Activated CD4-positive, alpha-beta T cell treated with anti-CD3 and anti-CD28 coated beads, Interleukin-2, amount 10 ng/mL, durations not matched to agents 7 days and 5 days (primary cell): ENCODE measurements around the gene TUSC2. TPM values are rescaled to one million over a fixed set of nuclear protein-coding genes. Genes with fewer than 3 reads are reported as not detected.
"Not testable (repeated sequence)": the region's sequence is repeated elsewhere in the genome, so short reads cannot be mapped to it uniquely, and the experiment has no call there.

ENCODE experiments used
- CTCF ChIA-PET: fragments of 350-600 bp; sonication (Branson Sonifier 250); formaldehyde crosslinking; loops from one replicate; lab custom pipeline; 2021; ENCODE audit warnings: antibody characterized with exemption; lab: Charles Lee
- POLR2A ChIA-PET: fragments of 350-600 bp; sonication (Branson Sonifier 250); formaldehyde crosslinking; loops from one replicate; lab custom pipeline; 2021; ENCODE audit warnings: antibody characterized with exemption; lab: Charles Lee
- DNase-seq: peaks from one replicate; pipeline ENCODE4 v3.0.0-alpha.2; 2020
- H3K27ac Mint-ChIP-seq: one replicate; pipeline ENCODE4 v1.8.0; 2021; ENCODE audit warnings: mild to moderate bottlenecking, moderate library complexity, mixed read lengths
- H3K27me3 Mint-ChIP-seq: one replicate; pipeline ENCODE4 v1.8.0; 2021; ENCODE audit warnings: mixed read lengths
- H3K36me3 Mint-ChIP-seq: one replicate; pipeline ENCODE4 v1.8.0; 2021; ENCODE audit warnings: low read depth, mixed read lengths
- H3K4me1 Mint-ChIP-seq: one replicate; pipeline ENCODE4 v1.8.0; 2021; ENCODE audit warnings: mixed read lengths
- H3K4me3 Mint-ChIP-seq: one replicate; pipeline ENCODE4 v1.8.0; 2021; ENCODE audit warnings: mild to moderate bottlenecking, moderate library complexity, mixed read lengths
- H3K9me3 Mint-ChIP-seq: one replicate; pipeline ENCODE4 v1.8.0; 2021; ENCODE audit warnings: mixed read lengths
- total RNA-seq, 2 experiments: library from RNA; stranded (reverse); gene quantifications; one replicate each; pipeline ENCODE4 v1.2.3, GENCODE V29; 2021

The TUSC2 gene
- total RNA-seq, 2 experiments from 2014 or later = 16.1 to 17.7 TPM

DNA sequence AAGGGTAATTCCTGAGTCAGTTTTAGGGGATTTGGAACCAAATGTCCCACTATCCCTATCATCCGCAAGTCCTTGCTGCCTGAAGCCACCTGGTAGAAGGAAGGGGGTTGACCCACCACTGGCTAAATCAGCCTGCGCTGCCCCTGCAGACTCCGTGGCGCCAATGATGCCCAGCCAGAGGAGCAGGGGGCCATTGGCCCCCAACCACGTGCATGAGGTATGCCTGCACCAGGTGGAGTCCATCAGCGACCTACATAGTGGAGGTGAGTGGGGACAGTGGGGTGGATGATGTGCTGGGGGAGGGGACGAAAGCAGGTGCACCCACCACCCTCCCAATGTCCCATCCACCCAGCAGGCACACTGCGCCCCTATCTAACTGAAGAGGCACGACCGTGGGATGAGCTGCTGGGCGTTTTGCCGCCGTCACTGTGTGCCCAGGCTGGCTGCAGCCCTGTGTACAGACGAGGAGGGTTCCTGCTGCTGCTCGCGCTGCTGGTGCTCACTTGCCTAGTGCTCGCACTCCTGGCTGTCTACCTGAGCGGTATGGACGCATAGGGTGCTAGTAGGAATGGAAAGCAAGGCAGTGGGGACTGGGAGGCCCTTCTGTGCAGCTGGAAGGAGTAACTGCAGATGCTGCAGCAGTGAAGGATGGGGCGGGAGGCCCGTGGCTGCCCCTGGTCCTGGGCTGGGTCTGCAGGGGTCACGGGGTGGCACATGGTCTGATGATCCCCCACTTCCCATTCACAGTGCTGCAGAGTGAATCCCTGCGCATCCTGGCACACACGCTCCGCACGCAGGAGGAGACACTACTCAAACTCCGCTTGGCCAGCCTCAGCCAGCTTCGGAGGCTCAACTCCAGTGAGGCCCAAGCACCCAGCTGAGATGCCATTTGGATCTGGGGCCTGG, 41.4 kb downstream of the TUSC2 start:
- Mint-ChIP-seq H3K4me1 (peaks cover 11% of the 10 kb centered on the region), H3K9me3 (no peaks in the 10 kb centered on the region), H3K27ac (no peak overlapping the region), H3K27me3 (no peaks in the 10 kb centered on the region), H3K4me3 (no peak overlapping the region), H3K36me3 (no peaks in the 10 kb centered on the region)
- CTCF ChIA-PET = interaction anchor here (1.2 to 3.8 kb wide), 2 partner anchors 13 to 40 kb away, joined by 3 to 9 read pairs; no protein-coding TSS in a partner anchor
- POLR2A ChIA-PET = no interaction called here
- no peak for DNase-seq

DNA sequence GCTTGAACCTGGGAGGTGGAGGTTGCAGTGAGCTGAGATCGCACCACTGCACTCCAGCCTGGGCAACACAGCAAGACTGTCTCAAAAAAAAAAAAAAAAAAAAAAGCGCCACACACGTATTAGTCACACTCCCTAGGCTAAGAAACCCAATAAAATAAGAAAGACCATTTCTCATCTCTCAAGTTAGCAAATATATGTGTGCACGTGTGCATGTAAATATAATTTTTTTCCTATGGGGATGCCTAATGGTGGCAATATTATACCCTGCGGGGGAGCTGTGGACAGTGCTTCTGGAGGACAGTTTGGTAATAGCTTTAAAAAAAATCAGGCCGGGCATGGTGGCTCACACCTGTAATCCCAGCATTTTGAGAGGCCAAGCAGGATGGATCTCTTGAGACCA, 43.9 kb downstream of the TUSC2 start:
- not testable (repeated sequence) for H3K27me3 Mint-ChIP-seq, H3K36me3 Mint-ChIP-seq, H3K4me3 Mint-ChIP-seq, DNase-seq, H3K27ac Mint-ChIP-seq, H3K4me1 Mint-ChIP-seq, H3K9me3 Mint-ChIP-seq
- ChIA-PET POLR2A (interaction anchor here (0.5 kb wide), 1 partner anchor 37 kb away, joined by 3 read pairs; no protein-coding TSS in a partner anchor), CTCF (interaction anchor here (0.6 to 1.1 kb wide), 3 partner anchors 11 to 581 kb away, joined by 3 to 5 read pairs (median 3); no protein-coding TSS in a partner anchor)

DNA sequence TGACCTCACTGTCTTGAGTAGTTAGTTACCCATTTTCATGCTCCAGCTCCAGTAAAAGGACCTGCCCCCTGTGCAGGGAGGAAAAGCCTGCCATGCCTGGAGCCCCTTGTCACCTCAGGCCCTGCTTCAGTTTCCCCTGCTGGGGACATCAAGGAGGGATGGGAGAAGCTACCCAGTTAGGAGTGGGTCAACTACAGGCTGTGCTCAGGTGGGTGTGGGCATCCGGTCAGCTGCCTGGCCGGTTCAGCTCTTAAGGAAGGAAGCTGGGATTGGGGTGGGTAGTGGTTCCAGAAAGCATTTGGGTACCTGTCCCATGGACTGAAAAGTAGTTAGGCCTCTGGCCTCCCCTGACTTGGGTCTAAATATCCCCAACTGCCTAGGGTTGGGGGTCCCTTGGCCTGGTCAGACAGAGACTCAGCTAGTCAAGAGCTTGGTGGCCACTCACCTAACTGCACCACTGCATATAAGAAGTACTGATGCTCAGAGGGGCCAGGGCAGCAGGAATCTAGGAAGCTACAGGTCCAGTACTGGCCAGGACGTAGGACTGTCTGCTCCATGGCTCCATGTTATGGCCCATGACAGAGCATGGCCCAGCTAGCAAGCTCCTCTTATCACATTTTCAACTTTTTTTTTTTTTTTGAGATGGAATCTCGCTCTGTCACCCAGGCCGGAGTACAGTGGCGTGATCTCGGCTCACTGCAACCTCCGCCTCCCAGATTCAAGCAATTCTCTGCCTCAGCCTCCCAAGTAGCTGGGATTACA, 48.6 kb downstream of the TUSC2 start:
- peaks cover 32% of the 10 kb centered on the region for H3K27me3 Mint-ChIP-seq
- no peak for DNase-seq
- no peaks in the 10 kb centered on the region for H3K36me3 Mint-ChIP-seq
- no peaks in the 10 kb centered on the region for H3K9me3 Mint-ChIP-seq
- H3K4me1 Mint-ChIP-seq = peaks cover 15% of the 10 kb centered on the region
- no peak overlapping the region for H3K4me3 Mint-ChIP-seq
- CTCF ChIA-PET = interaction anchor here (0.5 to 2.4 kb wide), 7 partner anchors 8 to 55 kb away, joined by 3 to 9 read pairs (median 5); no protein-coding TSS in a partner anchor
- H3K27ac Mint-ChIP-seq = no peak overlapping the region
- POLR2A ChIA-PET = interaction anchor here (0.6 kb wide), 1 partner anchor 1223 kb away, joined by 5 read pairs; no protein-coding TSS in a partner anchor

DNA sequence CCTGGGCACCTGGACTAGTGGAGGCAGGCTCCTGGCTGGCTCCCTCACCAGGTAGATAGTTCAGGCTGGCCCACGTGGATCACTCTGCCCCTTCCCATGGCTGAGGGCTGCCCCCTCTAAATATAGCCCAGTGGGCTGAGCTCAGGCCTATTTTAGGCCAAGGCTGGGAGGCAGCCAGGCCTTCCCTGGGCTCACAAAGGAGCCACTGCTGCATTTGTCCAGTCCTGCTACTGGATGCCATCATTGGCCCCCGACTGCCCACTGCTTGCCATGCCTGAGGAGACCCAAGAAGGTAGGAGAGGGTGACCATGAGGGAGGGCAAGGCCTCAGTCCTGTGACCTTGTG, 49.2 kb downstream of the TUSC2 start, which contains the start of gene LSMEM2:
TSS of gene LSMEM2 (plus strand) at position 208 of the 345 bp plus-strand sequence. CDS start at position 235, 27 bp downstream.
- Mint-ChIP-seq H3K9me3 (no peaks in the 10 kb centered on the region), H3K4me1 (peaks cover 20% of the 10 kb centered on the region), H3K36me3 (no peaks in the 10 kb centered on the region), H3K4me3 (no peak within 1 kb of the TSS), H3K27me3 (peaks cover 37% of the 10 kb centered on the region), H3K27ac (no peak within 1 kb of the TSS)
- no peak for DNase-seq
- POLR2A ChIA-PET = no interaction called here
- CTCF ChIA-PET = interaction anchor here (0.5 to 2.4 kb wide), 6 partner anchors 10 to 84 kb away, joined by 3 to 9 read pairs (median 6); no protein-coding TSS in a partner anchor

DNA sequence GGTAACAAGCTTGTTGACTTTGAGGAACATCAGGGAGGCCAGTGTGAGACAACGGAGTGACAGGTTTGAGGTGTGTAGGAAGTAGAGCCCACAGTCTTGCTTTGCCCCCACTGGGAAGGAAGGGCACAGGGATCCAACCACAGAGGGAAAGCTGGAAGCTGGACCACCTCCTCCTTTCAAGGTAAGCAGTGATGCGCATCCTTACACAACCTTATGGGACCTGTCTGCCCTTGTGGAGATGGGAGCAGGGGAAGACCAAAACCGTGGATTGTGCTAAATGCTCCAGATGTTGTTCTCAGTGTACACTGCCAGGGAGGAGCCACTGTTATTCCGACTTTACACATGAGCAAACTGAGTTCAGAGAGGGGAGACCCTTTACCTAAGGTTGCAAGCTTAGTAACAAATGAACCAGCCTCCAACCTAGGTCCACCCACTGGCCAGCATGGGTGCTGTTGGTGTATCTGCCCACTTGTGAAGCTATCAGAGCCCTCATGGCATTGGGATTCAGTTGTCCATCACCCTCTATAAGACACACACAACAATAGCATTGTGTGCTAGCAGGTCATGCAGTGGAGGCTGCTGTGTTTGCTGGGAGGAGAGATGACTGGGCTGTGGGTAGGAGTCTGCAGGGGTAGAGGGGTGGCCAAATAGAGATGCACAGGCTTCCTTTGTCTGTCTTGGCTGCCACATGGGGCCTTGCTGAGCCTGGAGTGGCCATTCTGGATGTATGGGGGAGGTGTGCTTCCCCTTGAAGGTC, 49.7 kb downstream of the TUSC2 start:
- no peak for DNase-seq
- H3K27me3 Mint-ChIP-seq = peaks cover 39% of the 10 kb centered on the region
- H3K36me3 Mint-ChIP-seq = no peaks in the 10 kb centered on the region
- H3K4me3 Mint-ChIP-seq = no peak overlapping the region
- ChIA-PET CTCF (interaction anchor here (0.6 to 2.4 kb wide), 5 partner anchors 10 to 272 kb away, joined by 3 to 9 read pairs (median 6); no protein-coding TSS in a partner anchor), POLR2A (no interaction called here)
- peaks cover 21% of the 10 kb centered on the region for H3K4me1 Mint-ChIP-seq
- H3K9me3 Mint-ChIP-seq = no peaks in the 10 kb centered on the region
- no peak overlapping the region for H3K27ac Mint-ChIP-seq

DNA sequence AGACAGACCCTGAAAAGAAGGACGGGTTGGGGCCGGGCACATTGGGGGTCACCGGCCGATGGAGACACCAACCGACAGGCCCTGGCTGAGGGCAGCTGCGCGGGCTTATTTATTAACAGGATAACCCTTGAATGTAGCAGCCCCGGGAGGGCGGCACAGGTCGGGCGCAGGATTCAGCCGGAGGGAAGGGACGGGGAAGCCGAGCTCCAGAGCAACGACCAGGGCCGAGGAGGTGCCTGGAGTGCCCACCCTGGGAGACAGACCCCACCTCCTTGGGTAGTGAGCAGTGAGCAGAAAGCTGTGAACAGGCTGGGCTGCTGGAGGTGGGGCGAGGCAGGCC, 51.3 kb downstream of the TUSC2 start:
- no peak overlapping the region for H3K27ac Mint-ChIP-seq
- no peak for DNase-seq
- H3K4me3 Mint-ChIP-seq = no peak overlapping the region
- ChIA-PET POLR2A (no interaction called here), CTCF (interaction anchor here (0.6 to 1.9 kb wide), 3 partner anchors 20 to 493 kb away, joined by 5 to 6 read pairs (median 6); partner anchors contain the start of genes HYAL3 and NAA80)
- no peaks in the 10 kb centered on the region for H3K9me3 Mint-ChIP-seq
- no peaks in the 10 kb centered on the region for H3K36me3 Mint-ChIP-seq
- peaks cover 29% of the 10 kb centered on the region for H3K4me1 Mint-ChIP-seq
- H3K27me3 Mint-ChIP-seq = peaks cover 44% of the 10 kb centered on the region

DNA sequence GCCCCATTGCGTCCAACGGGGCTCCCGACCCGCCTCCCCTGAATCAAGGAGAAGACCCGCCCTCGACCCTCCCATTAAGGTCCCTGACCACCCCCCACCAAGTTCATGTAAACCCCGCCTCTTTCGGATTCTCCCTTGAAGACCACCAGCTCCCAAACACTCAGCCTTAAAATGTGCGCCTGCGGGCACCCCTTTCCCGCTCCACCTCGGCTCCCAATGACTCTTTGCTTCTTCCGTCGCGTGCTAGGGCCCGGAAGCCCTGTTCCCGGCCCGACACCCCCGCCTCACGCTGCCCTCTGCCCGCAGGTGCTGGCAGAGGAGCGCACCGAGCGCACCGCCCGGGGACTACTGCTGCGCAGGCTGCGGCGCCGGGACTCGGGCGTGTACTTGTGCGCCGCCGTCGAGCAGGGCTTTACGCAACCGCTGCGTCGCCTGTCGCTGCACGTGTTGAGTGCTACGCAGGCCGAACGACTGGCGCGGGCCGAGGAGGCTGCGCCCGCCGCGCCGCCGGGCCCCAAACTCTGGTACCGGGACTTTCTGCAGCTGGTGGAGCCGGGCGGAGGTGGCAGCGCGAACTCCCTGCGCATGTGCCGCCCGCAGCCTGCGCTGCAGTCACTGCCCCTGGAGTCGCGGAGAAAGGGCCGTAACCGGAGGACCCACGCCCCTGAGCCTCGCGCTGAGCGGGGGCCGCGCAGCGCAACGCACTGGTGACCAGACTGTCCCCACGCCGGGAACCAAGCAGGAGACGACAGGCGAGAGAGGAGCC, 51.8 kb downstream of the TUSC2 start:
- H3K4me1 Mint-ChIP-seq = peaks cover 35% of the 10 kb centered on the region
- H3K27ac Mint-ChIP-seq = peak overlapping the region; percentile 9
- ChIA-PET CTCF (interaction anchor here (0.6 to 2.9 kb wide), 7 partner anchors 19 to 735 kb away, joined by 3 to 23 read pairs (median 5); partner anchors contain the start of genes GNAI2, HYAL3 and NAA80), POLR2A (no interaction called here)
- peaks cover 44% of the 10 kb centered on the region for H3K27me3 Mint-ChIP-seq
- no peak overlapping the region for H3K4me3 Mint-ChIP-seq
- H3K36me3 Mint-ChIP-seq = no peaks in the 10 kb centered on the region
- no peaks in the 10 kb centered on the region for H3K9me3 Mint-ChIP-seq
- peak; percentile 51 for DNase-seq

DNA sequence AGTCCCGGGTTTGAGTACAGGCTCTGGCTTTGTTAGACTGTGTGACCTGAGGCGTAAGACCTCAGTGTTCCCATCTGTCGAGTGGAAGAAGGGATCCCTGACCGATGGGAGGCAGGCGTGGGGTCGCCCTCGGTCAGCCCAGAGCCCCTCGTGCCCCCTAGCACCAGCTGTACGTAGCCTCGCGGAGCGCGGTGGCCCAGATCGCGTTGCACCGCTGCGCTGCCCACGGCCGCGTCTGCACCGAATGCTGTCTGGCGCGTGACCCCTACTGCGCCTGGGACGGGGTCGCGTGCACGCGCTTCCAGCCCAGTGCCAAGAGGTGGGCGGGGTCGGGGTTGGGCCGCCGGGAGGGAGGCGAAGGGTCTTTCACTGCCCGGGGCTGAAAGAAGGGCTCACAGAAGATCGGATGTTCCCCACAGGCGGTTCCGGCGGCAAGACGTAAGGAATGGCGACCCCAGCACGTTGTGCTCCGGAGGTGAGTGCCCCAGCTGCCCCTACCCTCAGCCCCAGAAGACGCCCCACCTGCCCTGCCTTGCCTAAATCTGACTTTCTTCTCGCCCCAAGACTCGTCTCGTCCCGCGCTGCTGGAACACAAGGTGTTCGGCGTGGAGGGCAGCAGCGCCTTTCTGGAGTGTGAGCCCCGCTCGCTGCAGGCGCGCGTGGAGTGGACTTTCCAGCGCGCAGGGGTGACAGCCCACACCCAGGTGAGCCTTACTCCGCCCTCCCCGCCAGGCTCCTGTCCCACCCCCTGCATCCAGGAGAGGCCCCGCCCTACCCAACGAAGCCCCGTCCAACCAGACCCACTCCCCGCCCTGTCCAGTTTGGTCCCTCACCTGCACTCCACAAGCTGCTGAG, 52.7 kb downstream of the TUSC2 start:
- CTCF ChIA-PET = interaction anchor here (0.6 to 2.9 kb wide), 18 partner anchors 12 to 734 kb away, joined by 3 to 23 read pairs (median 4); partner anchors contain the start of genes GNAI2, HYAL3, IFRD2 and NAA80

More for the DNA sequence above, 52.7 kb downstream of the TUSC2 start:
- H3K36me3 Mint-ChIP-seq = no peaks in the 10 kb centered on the region
- peak overlapping the region; percentile 32 for H3K4me3 Mint-ChIP-seq
- no peaks in the 10 kb centered on the region for H3K9me3 Mint-ChIP-seq
- no peak for DNase-seq
- H3K27ac Mint-ChIP-seq = no peak overlapping the region
- peaks cover 44% of the 10 kb centered on the region for H3K27me3 Mint-ChIP-seq
- peaks cover 35% of the 10 kb centered on the region for H3K4me1 Mint-ChIP-seq
- POLR2A ChIA-PET = no interaction called here
